Progenitor cell of endocrine pancreas (in vitro differentiated cells): ENCODE measurements around the gene ERCC1. TPM values are rescaled to one million over a fixed set of nuclear protein-coding genes. Genes with fewer than 3 reads are reported as not detected.
A peak's percentile ranks its signal among the peaks of the same experiment; 100 is the strongest.

Experiments used
- DNase-seq: peaks from one replicate; pipeline ENCODE4 v3.0.0; 2021; ENCODE audit warnings: low spot score; ENCODE audit not compliant: unreplicated experiment
- H3K27ac Mint-ChIP-seq: 2 replicates; pipeline ENCODE4 v1.8.0; 2021; ENCODE audit warnings: mild to moderate bottlenecking, moderate library complexity, mixed read lengths
- H3K27me3 Mint-ChIP-seq: 2 replicates; pipeline ENCODE4 v1.8.0; 2021; ENCODE audit warnings: mixed read lengths
- H3K36me3 Mint-ChIP-seq: 2 replicates; pipeline ENCODE4 v1.8.0; 2022; ENCODE audit warnings: mixed read lengths; ENCODE audit not compliant: insufficient read depth
- H3K4me1 Mint-ChIP-seq: 2 replicates; pipeline ENCODE4 v1.8.0; 2021; ENCODE audit warnings: low read depth, mixed read lengths
- H3K4me3 Mint-ChIP-seq: 2 replicates; pipeline ENCODE4 v1.8.0; 2021; ENCODE audit warnings: low read depth, mild to moderate bottlenecking, moderate library complexity, mixed read lengths
- H3K9me3 Mint-ChIP-seq: 2 replicates; pipeline ENCODE4 v1.8.0; 2021; ENCODE audit warnings: low read depth, mixed read lengths
- total RNA-seq: library from RNA; stranded (reverse); gene quantifications from 2 replicates; pipeline ENCODE4 v1.2.1, GENCODE V29; 2021
- TF ChIP-seq, protein P1 (sequence below): fragments of 200-600 bp; sonication (generic); IDR thresholded peaks from one replicate; pipeline ENCODE4 v1.5.0; 2021; ENCODE audit warnings: antibody characterized with exemption, mild to moderate bottlenecking; ENCODE audit not compliant: unreplicated experiment

Gene ERCC1
- total RNA-seq, 1 donor from 2014 or later = 64.8 TPM

DNA sequence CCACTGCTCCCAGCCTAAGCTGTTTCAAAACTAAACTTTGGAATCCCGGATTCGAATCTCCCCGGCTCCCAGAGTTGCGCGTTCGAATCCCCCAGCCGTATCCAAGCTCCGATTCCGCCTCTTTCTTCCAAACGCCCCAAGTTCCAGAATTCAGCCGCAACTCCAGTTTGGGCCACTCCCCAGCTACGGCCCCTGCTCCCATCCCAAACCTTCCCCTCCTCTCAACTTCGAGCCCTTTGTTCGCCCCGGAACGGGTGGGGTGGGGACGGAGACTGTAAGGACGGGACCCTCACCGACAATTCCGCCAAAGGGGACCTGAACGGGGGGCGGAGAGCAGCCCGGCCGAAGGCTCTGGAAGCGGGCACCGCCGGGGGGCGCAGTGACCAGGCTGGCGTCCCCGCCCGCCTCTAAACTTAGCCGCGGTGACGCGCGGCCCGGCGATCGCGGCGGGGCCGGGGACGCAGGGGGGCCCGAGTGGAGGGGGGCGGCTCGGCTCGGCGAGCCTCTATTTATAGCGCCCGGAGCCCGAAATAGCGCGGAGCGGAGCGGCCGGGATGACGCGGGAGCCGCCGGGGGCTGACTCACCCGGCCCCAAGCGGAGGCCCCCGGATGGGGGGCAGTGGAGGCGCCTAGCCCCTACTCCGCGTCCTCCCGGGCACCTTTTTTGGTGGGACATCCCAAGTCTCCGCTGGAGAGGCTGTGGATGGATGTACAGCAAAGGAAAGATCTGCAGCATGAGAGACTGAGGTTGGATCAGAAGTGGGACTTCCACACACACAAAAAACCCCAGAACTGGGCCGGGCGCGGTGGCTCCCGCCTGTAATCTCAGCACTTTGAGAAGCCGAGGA, 4.9 kb upstream of the ERCC1 start:
- TF ChIP-seq, protein P1, sequence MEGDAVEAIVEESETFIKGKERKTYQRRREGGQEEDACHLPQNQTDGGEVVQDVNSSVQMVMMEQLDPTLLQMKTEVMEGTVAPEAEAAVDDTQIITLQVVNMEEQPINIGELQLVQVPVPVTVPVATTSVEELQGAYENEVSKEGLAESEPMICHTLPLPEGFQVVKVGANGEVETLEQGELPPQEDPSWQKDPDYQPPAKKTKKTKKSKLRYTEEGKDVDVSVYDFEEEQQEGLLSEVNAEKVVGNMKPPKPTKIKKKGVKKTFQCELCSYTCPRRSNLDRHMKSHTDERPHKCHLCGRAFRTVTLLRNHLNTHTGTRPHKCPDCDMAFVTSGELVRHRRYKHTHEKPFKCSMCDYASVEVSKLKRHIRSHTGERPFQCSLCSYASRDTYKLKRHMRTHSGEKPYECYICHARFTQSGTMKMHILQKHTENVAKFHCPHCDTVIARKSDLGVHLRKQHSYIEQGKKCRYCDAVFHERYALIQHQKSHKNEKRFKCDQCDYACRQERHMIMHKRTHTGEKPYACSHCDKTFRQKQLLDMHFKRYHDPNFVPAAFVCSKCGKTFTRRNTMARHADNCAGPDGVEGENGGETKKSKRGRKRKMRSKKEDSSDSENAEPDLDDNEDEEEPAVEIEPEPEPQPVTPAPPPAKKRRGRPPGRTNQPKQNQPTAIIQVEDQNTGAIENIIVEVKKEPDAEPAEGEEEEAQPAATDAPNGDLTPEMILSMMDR = peak; percentile 60
- Mint-ChIP-seq H3K4me3 (peak overlapping the region; percentile 77), H3K9me3 (no peaks in the 10 kb centered on the region), H3K27ac (peak overlapping the region; percentile 90), H3K27me3 (peaks cover 4% of the 10 kb centered on the region), H3K36me3 (no peaks in the 10 kb centered on the region), H3K4me1 (peaks cover 12% of the 10 kb centered on the region)
- peak; percentile 29 for DNase-seq

DNA sequence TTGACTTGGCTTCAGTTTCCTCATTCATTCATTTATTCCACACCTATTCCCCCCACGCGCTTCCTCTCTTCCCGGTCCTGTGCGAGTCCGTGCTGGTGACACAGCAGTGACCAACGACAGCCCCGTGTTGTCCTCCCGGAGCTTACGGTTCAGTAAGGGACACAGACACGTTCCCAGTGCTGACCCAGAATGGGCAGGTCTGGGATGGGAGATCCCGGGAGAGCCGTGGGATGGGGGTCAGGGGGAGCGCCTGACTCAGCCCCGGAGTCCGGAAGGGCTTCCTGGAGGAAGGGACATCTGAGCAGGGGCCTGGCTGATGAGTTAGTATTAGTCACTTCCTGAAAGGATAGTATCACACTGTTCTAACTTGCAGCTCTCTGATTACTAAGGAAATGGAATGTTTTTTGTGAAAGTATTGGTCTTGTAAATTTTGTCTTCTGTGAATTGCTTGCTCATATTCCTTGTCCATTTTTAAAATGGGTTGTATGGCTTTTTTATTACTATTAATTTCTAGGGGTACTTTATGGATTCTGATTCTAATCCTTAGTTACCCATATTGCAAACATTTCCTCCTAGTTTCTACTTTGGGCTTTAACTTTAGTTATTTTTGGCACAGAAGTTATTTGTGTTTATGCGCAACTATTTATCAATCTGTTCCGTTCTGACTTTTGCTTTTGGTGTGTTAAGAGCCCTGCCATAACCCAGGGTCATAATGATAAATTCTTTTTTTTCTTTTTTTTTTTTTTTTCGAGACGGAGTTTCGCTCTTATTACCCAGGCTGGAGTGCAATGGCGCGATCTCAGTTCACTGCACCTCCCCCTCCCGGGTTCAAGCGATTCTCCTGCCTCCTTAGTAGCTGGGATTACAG, 708 bp upstream of the ERCC1 start:
- Mint-ChIP-seq H3K27ac (peak overlapping the region; percentile 94), H3K4me1 (peaks cover 19% of the 10 kb centered on the region), H3K27me3 (peaks cover 4% of the 10 kb centered on the region), H3K4me3 (peak overlapping the region; percentile 75), H3K9me3 (no peaks in the 10 kb centered on the region), H3K36me3 (peaks cover 4% of the 10 kb centered on the region)
- no peak for DNase-seq
- TF ChIP-seq, protein P1 = no peak

DNA sequence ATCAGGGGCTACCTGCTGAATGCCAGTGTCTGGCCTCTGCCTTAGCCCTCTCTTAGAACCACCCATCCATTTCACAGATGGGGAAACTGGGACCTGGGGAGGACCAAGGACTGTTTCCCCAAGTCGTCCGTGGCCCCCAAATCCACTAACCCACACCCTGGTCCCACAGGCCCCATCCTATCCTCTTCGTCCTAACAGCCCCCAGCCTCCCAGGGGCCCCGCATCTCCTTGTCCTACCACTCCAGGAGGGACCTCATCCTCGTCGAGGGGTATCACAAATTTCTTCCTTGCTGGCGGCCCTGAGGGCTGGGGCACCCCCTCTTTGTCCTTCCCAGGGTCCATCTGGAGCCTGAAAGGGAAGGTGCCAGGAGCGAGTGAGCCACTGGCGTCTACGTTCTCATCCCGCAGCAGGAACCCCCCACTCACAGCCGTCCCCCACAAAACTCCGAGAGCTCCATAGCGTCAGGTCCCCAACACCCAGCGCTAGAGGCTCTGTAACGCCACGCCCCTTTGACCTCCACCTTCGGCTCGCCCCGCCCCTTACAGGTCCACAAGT, 606 bp downstream of the ERCC1 start:
- H3K27ac Mint-ChIP-seq = peak overlapping the region; percentile 94
- DNase-seq = no peak
- H3K27me3 Mint-ChIP-seq = no peaks in the 10 kb centered on the region
- H3K9me3 Mint-ChIP-seq = no peaks in the 10 kb centered on the region
- H3K36me3 Mint-ChIP-seq = peaks cover 4% of the 10 kb centered on the region
- TF ChIP-seq, protein P1 = no peak
- peak overlapping the region; percentile 75 for H3K4me3 Mint-ChIP-seq
- H3K4me1 Mint-ChIP-seq = peaks cover 17% of the 10 kb centered on the region

DNA sequence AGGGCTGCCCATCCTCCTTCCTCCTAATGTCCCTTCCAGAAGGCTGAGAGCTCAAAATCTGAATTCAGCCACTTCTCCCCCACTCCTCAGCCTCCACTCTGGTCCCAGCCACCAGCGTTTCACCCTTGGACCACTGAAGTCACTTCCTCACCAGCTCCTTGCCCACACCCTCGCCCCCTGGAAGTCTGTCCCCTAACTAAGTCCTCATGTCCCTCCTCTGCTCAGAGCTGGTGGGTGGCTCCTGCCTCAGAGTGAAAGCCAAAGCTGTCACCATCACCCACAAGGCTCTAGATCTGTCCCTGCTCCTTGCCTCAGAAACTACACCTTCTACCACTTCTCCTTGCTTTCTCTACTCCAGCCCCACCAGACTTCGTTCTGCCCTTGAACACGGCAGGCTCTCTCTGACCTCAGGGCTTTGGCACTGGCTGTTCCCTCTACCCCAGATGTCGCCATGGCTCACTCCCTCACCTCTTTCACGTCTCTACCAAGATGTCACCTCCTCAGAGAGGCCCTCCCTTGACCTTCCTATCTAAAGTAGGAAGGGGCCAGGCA, 1.7 kb downstream of the ERCC1 start:
- Mint-ChIP-seq H3K36me3 (peaks cover 8% of the 10 kb centered on the region), H3K27me3 (no peaks in the 10 kb centered on the region), H3K9me3 (no peaks in the 10 kb centered on the region), H3K4me1 (peaks cover 17% of the 10 kb centered on the region), H3K27ac (no peak overlapping the region), H3K4me3 (peak overlapping the region; percentile 44)
- no peak for DNase-seq
- TF ChIP-seq, protein P1 = no peak

DNA sequence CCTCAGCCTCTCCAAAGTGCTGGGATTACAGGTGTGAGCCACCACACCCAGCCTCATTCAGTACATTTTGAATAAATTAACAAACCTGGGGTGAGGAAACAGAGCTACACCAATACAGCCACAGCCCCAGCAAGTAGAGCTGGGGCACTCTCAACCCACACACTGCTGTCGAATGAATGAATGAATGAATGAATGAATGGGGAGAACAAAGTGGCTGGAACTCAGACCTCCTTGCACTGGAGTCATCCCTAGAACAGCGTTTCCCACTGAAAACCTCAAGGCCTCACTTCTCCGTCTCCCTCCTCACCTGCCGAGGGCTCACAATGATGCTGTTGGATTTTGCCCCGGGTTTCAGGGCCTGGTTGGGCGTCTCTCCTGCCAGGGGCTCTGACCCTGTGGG, 2.8 kb downstream of the ERCC1 start:
- Mint-ChIP-seq H3K4me1 (peaks cover 17% of the 10 kb centered on the region), H3K4me3 (no peak overlapping the region), H3K36me3 (peaks cover 8% of the 10 kb centered on the region), H3K27me3 (no peaks in the 10 kb centered on the region), H3K9me3 (no peaks in the 10 kb centered on the region), H3K27ac (no peak overlapping the region)
- DNase-seq = no peak
- TF ChIP-seq, protein P1 = no peak
